Neural progenitor cell (in vitro differentiated cells): ENCODE measurements around the gene CYBC1. TPM values are rescaled to one million over a fixed set of nuclear protein-coding genes. Genes with fewer than 3 reads are reported as not detected.

Experiments used
- DNase-seq: peaks from one replicate; pipeline ENCODE4 v3.0.0-alpha.2; 2016; ENCODE audit warnings: low spot score
- H2AFZ ChIP-seq: fragments of 200-600 bp; sonication (generic); replicated peaks from 2 replicates; pipeline ENCODE4 v1.6.1; 2016; ENCODE audit warnings: antibody characterized with exemption
- H3F3A ChIP-seq: fragments of 200-600 bp; sonication (generic); 2 replicates; pipeline ENCODE4 v1.6.1; 2016; ENCODE audit warnings: antibody characterized with exemption, low read depth
- H3K27ac ChIP-seq: fragments of 200-600 bp; sonication (generic); 2 replicates; pipeline ENCODE4 v1.5.1; 2016; ENCODE audit warnings: mild to moderate bottlenecking
- H3K27me3 ChIP-seq: fragments of 200-600 bp; sonication (generic); 2 replicates; pipeline ENCODE4 v1.6.1; 2016; ENCODE audit warnings: mild to moderate bottlenecking, moderate library complexity
- H3K36me3 ChIP-seq: fragments of 200-600 bp; sonication (generic); 2 replicates; pipeline ENCODE4 v1.5.1; 2016
- H3K4me1 ChIP-seq: fragments of 200-600 bp; sonication (generic); 2 replicates; pipeline ENCODE4 v1.6.1; 2016; ENCODE audit warnings: mixed run types
- H3K4me2 ChIP-seq: fragments of 200-600 bp; sonication (generic); 2 replicates; pipeline ENCODE4 v1.6.1; 2016
- H3K4me3 ChIP-seq: fragments of 200-600 bp; sonication (generic); 2 replicates; pipeline ENCODE4 v1.5.1; 2016
- H3K79me2 ChIP-seq: fragments of 200-600 bp; sonication (generic); 2 replicates; pipeline ENCODE4 v1.6.1; 2016; ENCODE audit warnings: low read depth
- H3K9ac ChIP-seq: fragments of 200-600 bp; sonication (generic); 2 replicates; pipeline ENCODE4 v1.6.1; 2016
- H3K9me3 ChIP-seq: fragments of 200-600 bp; sonication (generic); 2 replicates; pipeline ENCODE4 v1.5.1; 2016; ENCODE audit warnings: low read depth
- H4K20me1 ChIP-seq: fragments of 200-600 bp; sonication (generic); 2 replicates; pipeline ENCODE4 v1.6.1; 2016; ENCODE audit warnings: low read depth
- H3K27ac Mint-ChIP-seq: 3 replicates; pipeline ENCODE4 v1.8.0; 2021; ENCODE audit warnings: mixed read lengths
- H3K27me3 Mint-ChIP-seq: 2 replicates; pipeline ENCODE4 v1.8.0; 2022; ENCODE audit warnings: low read depth, mild to moderate bottlenecking, inconsistent platforms, moderate library complexity, mixed read lengths; ENCODE audit not compliant: insufficient read depth
- H3K36me3 Mint-ChIP-seq: 3 replicates; pipeline ENCODE4 v1.8.0; 2021; ENCODE audit warnings: mixed read lengths
- H3K4me1 Mint-ChIP-seq: 3 replicates; pipeline ENCODE4 v1.8.0; 2021; ENCODE audit warnings: mixed read lengths
- H3K4me3 Mint-ChIP-seq: 3 replicates; pipeline ENCODE4 v1.8.0; 2021; ENCODE audit warnings: mild to moderate bottlenecking, moderate library complexity, mixed read lengths
- H3K9me3 Mint-ChIP-seq: 3 replicates; pipeline ENCODE4 v1.8.0; 2020; ENCODE audit warnings: mixed read lengths
- CTCF ChIP-seq: fragments of 200-600 bp; sonication (generic); IDR thresholded peaks from 2 replicates; pipeline ENCODE4 v1.5.1; 2017; ENCODE audit warnings: antibody characterized with exemption, mild to moderate bottlenecking
- EZH2 ChIP-seq: fragments of 200-600 bp; sonication (generic); IDR thresholded peaks from 2 replicates; pipeline ENCODE4 v1.6.1; 2017; ENCODE audit warnings: antibody characterized with exemption, mild to moderate bottlenecking, moderate library complexity
- EZH2phosphoT487 ChIP-seq: fragments of 200-600 bp; sonication (generic); IDR thresholded peaks from 2 replicates; pipeline ENCODE4 v1.6.1; 2017; ENCODE audit warnings: antibody characterized with exemption
- total RNA-seq: library from RNA; depleted of rRNA; stranded (reverse); fragments of >200 nt; gene quantifications from 2 replicates; pipeline ENCODE4 v1.2.3, GENCODE V29; 2015; ENCODE audit warnings: low replicate concordance

Gene CYBC1
- total RNA-seq, 1 donor from 2014 or later = 75.1 TPM

- no peak for DNase-seq
- Histone ChIP-seq H3F3A (peaks cover 4% of the 10 kb centered on the region), H3K4me3 (no peak overlapping the region), H3K27ac (no peak overlapping the region), H3K27me3 (no peaks in the 10 kb centered on the region), H2AFZ (no peak overlapping the region), H4K20me1 (no peaks in the 10 kb centered on the region), H3K9ac (no peak overlapping the region), H3K4me1 (no peaks in the 10 kb centered on the region), H3K4me2 (no peak overlapping the region), H3K79me2 (no peaks in the 10 kb centered on the region), H3K36me3 (no peaks in the 10 kb centered on the region), H3K9me3 (no peaks in the 10 kb centered on the region)
- Mint-ChIP-seq H3K27ac (no peak overlapping the region), H3K36me3 (peaks cover 4% of the 10 kb centered on the region), H3K9me3 (no peaks in the 10 kb centered on the region), H3K27me3 (peaks cover 6% of the 10 kb centered on the region), H3K4me1 (peaks cover 7% of the 10 kb centered on the region), H3K4me3 (no peak overlapping the region)
- TF ChIP-seq CTCF = no peak
- no peak for TF ChIP-seq EZH2
- no peak for TF ChIP-seq EZH2phosphoT487
Measured at GRCh38 chr17:82438401-82439193, 12.0 kb downstream of the CYBC1 start.

DNA sequence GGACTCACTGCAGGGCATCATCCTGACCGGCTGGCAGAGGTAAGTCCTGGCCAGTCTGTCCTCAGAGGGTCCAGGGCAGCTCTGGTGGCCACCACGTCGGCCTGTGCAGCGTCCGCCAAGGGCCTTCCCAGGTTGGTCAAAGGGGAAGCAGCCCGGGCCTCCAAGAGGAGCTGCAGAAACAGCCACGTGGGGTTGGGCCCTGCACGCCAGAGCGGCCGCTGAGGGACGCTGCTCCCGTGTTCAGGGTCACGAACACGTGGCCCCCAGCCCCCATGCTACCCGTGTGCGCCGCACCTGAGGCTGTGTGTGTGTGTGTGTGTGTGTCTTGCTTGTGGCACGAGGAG, 13.3 kb downstream of the CYBC1 start:
- H3K79me2 ChIP-seq = no peaks in the 10 kb centered on the region

GRCh38 chr17:82436601-82437324, 13.8 kb downstream of the CYBC1 start:
- H2AFZ ChIP-seq = no peak overlapping the region
- H3K9me3 Mint-ChIP-seq = no peaks in the 10 kb centered on the region
- no peak overlapping the region for H3K27ac ChIP-seq
- H3K4me3 ChIP-seq = no peak overlapping the region
- no peak overlapping the region for H3K27ac Mint-ChIP-seq
- H3K36me3 Mint-ChIP-seq = no peaks in the 10 kb centered on the region
- no peak overlapping the region for H3K4me3 Mint-ChIP-seq
- DNase-seq = no peak
- no peaks in the 10 kb centered on the region for H3K27me3 ChIP-seq
- H3F3A ChIP-seq = peaks cover 4% of the 10 kb centered on the region
- no peak overlapping the region for H3K4me2 ChIP-seq
- no peaks in the 10 kb centered on the region for H3K79me2 ChIP-seq
- H3K4me1 Mint-ChIP-seq = peaks cover 7% of the 10 kb centered on the region
- no peaks in the 10 kb centered on the region for H3K9me3 ChIP-seq
- no peaks in the 10 kb centered on the region for H4K20me1 ChIP-seq
- no peak overlapping the region for H3K9ac ChIP-seq
- H3K27me3 Mint-ChIP-seq = peaks cover 4% of the 10 kb centered on the region
- H3K4me1 ChIP-seq = no peaks in the 10 kb centered on the region
- no peaks in the 10 kb centered on the region for H3K36me3 ChIP-seq
- TF ChIP-seq EZH2 = no peak
- no peak for TF ChIP-seq EZH2phosphoT487
- no peak for TF ChIP-seq CTCF

More for the DNA sequence above, 13.3 kb downstream of the CYBC1 start:
- Mint-ChIP-seq H3K9me3 (no peaks in the 10 kb centered on the region), H3K27me3 (peaks cover 5% of the 10 kb centered on the region), H3K4me1 (peaks cover 7% of the 10 kb centered on the region), H3K4me3 (no peak overlapping the region), H3K36me3 (no peaks in the 10 kb centered on the region), H3K27ac (no peak overlapping the region)
- Histone ChIP-seq H3F3A (peaks cover 4% of the 10 kb centered on the region), H3K4me3 (no peak overlapping the region), H3K9ac (no peak overlapping the region), H3K9me3 (no peaks in the 10 kb centered on the region), H3K27me3 (no peaks in the 10 kb centered on the region), H2AFZ (no peak overlapping the region), H4K20me1 (no peaks in the 10 kb centered on the region), H3K27ac (no peak overlapping the region), H3K4me2 (no peak overlapping the region), H3K36me3 (no peaks in the 10 kb centered on the region), H3K4me1 (no peaks in the 10 kb centered on the region)
- no peak for DNase-seq
- TF ChIP-seq EZH2 (no peak), EZH2phosphoT487 (no peak), CTCF (no peak)
